HepG2 (cell line): ENCODE results near the gene ARL9. TPM values are rescaled to one million over a fixed set of nuclear protein-coding genes. Genes with fewer than 3 reads are reported as not detected.
A peak's percentile ranks its signal among the peaks of the same experiment; 100 is the strongest.

Experiments
- FOSL2 ChIP-seq: sonication (generic); formaldehyde crosslinking; IDR thresholded peaks from 2 replicates; pipeline ENCODE4 v1.4.0; 2020; ENCODE audit warnings: missing genetic modification reagents
- GZF1 ChIP-seq: sonication (generic); formaldehyde crosslinking; IDR thresholded peaks from 2 replicates; pipeline ENCODE4 v1.5.1; 2020; ENCODE audit warnings: mild to moderate bottlenecking, missing genetic modification reagents
- THAP11 ChIP-seq: IDR thresholded peaks from 2 replicates; pipeline ENCODE4 v1.6.1; 2016; ENCODE audit warnings: missing biosample characterization, missing genetic modification reagents
- U2AF2 ChIP-seq: fragments of 200-400 bp; formaldehyde crosslinking; IDR thresholded peaks from 2 replicates; pipeline ENCODE4 v1.6.1; 2017; ENCODE audit warnings: low read depth, mild to moderate bottlenecking, low read length
- ZNF3 ChIP-seq: IDR thresholded peaks from 2 replicates; pipeline ENCODE4 v1.7.0; 2017; ENCODE audit warnings: inconsistent platforms
- ZNF766 ChIP-seq: sonication (generic); formaldehyde crosslinking; IDR thresholded peaks from 2 replicates; pipeline ENCODE4 v1.5.0; 2020; ENCODE audit warnings: missing genetic modification reagents, borderline replicate concordance
- polyA plus RNA-seq, 8 experiments: library from polyadenylated mRNA; depleted of rRNA in 3 of 8; stranded (reverse) in 7 of 8; unstranded in 1 of 8; fragments of >200 nt; fragmentation: Illumina TruSeq in 4 of 8; extraction: Trizol in 4 of 8; gene quantifications; 2 replicates each; pipeline versions ENCODE4 v1.2.1 to v1.2.3, GENCODE V29; 2011 to 2016; ENCODE audit warnings: low read depth in 4 of 8, missing spikeins in 1 of 8, mixed read lengths in 1 of 8; ENCODE audit not compliant: insufficient read depth in 1 of 8
- total RNA-seq, 5 experiments: library from RNA; depleted of rRNA; stranded (reverse); fragments of >200 nt; fragmentation: Illumina TruSeq; extraction: Trizol; gene quantifications; 2 replicates each; pipeline ENCODE4 v1.2.3, GENCODE V29; 2016; ENCODE audit warnings: low read depth in 1 of 5
- TF ChIP-seq, protein P1 (sequence below): IDR thresholded peaks from 2 replicates; pipeline ENCODE4 v1.6.1; 2016; ENCODE audit warnings: low read depth, missing genetic modification reagents, missing compliant biosample characterization
- TF ChIP-seq, protein P2 (sequence below): conservative IDR thresholded peaks from 2 replicates; pipeline ENCODE4 v1.6.1; 2018; ENCODE audit warnings: missing genetic modification reagents
- TF ChIP-seq, protein P3 (sequence below): sonication (generic); formaldehyde crosslinking; IDR thresholded peaks from 2 replicates; pipeline ENCODE4 v1.4.0; 2020; ENCODE audit warnings: mild to moderate bottlenecking, missing genetic modification reagents
- TF ChIP-seq, protein P4 (sequence below): sonication (generic); formaldehyde crosslinking; IDR thresholded peaks from 2 replicates; pipeline ENCODE4 v1.4.0; 2020; ENCODE audit warnings: missing genetic modification reagents
- TF ChIP-seq, protein P5 (sequence below): IDR thresholded peaks from 2 replicates; pipeline ENCODE4 v1.6.1; 2016; ENCODE audit warnings: missing genetic modification reagents, missing compliant biosample characterization
- TF ChIP-seq, protein P6 (sequence below): sonication (generic); formaldehyde crosslinking; IDR thresholded peaks from 2 replicates; pipeline ENCODE4 v1.4.0; 2020; ENCODE audit warnings: missing genetic modification reagents, borderline replicate concordance

Gene ARL9
- total and polyA plus RNA-seq, 2 of the 13 experiments (the other 11 are each of a cell fraction or from before 2014, with no cell fraction given) = not detected

DNA sequence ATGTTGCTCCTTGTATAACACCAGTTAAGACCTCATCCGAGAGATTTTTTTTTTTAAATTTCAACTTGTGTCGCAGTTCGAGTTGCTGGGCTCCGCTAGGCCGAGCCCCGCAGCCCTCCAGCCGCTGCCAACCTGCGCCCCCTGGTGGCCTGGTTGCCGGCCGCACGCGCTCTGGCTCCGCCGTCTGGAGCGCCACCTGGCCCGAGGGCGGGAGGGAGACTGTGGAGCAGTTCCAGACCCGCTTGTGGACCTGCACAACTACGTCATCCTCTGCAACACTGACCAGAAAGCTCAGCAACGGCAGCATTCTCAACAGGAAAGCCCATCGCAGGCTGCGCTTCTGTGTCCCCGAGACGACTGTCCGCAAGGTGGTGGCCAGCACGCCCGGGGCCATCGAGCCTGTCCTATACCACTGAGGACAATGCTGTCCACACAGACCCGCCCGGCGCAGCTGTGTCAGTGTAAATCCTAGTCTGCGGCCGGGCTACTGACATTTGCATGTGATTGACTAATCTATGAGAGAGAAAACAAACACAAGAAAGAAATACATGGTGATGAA is 39.1 kb downstream of the ARL9 start (continued):
- TF ChIP-seq, protein P1, sequence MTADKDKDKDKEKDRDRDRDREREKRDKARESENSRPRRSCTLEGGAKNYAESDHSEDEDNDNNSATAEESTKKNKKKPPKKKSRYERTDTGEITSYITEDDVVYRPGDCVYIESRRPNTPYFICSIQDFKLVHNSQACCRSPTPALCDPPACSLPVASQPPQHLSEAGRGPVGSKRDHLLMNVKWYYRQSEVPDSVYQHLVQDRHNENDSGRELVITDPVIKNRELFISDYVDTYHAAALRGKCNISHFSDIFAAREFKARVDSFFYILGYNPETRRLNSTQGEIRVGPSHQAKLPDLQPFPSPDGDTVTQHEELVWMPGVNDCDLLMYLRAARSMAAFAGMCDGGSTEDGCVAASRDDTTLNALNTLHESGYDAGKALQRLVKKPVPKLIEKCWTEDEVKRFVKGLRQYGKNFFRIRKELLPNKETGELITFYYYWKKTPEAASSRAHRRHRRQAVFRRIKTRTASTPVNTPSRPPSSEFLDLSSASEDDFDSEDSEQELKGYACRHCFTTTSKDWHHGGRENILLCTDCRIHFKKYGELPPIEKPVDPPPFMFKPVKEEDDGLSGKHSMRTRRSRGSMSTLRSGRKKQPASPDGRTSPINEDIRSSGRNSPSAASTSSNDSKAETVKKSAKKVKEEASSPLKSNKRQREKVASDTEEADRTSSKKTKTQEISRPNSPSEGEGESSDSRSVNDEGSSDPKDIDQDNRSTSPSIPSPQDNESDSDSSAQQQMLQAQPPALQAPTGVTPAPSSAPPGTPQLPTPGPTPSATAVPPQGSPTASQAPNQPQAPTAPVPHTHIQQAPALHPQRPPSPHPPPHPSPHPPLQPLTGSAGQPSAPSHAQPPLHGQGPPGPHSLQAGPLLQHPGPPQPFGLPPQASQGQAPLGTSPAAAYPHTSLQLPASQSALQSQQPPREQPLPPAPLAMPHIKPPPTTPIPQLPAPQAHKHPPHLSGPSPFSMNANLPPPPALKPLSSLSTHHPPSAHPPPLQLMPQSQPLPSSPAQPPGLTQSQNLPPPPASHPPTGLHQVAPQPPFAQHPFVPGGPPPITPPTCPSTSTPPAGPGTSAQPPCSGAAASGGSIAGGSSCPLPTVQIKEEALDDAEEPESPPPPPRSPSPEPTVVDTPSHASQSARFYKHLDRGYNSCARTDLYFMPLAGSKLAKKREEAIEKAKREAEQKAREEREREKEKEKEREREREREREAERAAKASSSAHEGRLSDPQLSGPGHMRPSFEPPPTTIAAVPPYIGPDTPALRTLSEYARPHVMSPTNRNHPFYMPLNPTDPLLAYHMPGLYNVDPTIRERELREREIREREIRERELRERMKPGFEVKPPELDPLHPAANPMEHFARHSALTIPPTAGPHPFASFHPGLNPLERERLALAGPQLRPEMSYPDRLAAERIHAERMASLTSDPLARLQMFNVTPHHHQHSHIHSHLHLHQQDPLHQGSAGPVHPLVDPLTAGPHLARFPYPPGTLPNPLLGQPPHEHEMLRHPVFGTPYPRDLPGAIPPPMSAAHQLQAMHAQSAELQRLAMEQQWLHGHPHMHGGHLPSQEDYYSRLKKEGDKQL (CRISPR knock-in tag) = 0 out of 2 replicates have a peak, but pooled peaks have one; percentile 37
- TF ChIP-seq U2AF2 = no peak
- no peak for TF ChIP-seq ZNF3 (CRISPR knock-in tag)
- TF ChIP-seq, protein P2, sequence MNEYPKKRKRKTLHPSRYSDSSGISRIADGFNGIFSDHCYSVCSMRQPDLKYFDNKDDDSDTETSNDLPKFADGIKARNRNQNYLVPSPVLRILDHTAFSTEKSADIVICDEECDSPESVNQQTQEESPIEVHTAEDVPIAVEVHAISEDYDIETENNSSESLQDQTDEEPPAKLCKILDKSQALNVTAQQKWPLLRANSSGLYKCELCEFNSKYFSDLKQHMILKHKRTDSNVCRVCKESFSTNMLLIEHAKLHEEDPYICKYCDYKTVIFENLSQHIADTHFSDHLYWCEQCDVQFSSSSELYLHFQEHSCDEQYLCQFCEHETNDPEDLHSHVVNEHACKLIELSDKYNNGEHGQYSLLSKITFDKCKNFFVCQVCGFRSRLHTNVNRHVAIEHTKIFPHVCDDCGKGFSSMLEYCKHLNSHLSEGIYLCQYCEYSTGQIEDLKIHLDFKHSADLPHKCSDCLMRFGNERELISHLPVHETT (CRISPR knock-in tag) = peak; percentile 35; the same call in 1 of the 2 replicates
- TF ChIP-seq, protein P3, sequence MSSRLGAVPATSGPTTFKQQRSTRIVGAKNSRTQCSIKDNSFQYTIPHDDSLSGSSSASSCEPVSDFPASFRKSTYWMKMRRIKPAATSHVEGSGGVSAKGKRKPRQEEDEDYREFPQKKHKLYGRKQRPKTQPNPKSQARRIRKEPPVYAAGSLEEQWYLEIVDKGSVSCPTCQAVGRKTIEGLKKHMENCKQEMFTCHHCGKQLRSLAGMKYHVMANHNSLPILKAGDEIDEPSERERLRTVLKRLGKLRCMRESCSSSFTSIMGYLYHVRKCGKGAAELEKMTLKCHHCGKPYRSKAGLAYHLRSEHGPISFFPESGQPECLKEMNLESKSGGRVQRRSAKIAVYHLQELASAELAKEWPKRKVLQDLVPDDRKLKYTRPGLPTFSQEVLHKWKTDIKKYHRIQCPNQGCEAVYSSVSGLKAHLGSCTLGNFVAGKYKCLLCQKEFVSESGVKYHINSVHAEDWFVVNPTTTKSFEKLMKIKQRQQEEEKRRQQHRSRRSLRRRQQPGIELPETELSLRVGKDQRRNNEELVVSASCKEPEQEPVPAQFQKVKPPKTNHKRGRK (CRISPR knock-in tag) = peak; percentile 68; the same call in 1 of the 2 replicates
- TF ChIP-seq, protein P4, sequence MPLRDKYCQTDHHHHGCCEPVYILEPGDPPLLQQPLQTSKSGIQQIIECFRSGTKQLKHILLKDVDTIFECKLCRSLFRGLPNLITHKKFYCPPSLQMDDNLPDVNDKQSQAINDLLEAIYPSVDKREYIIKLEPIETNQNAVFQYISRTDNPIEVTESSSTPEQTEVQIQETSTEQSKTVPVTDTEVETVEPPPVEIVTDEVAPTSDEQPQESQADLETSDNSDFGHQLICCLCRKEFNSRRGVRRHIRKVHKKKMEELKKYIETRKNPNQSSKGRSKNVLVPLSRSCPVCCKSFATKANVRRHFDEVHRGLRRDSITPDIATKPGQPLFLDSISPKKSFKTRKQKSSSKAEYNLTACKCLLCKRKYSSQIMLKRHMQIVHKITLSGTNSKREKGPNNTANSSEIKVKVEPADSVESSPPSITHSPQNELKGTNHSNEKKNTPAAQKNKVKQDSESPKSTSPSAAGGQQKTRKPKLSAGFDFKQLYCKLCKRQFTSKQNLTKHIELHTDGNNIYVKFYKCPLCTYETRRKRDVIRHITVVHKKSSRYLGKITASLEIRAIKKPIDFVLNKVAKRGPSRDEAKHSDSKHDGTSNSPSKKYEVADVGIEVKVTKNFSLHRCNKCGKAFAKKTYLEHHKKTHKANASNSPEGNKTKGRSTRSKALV = peak; percentile 93
- TF ChIP-seq, protein P5, sequence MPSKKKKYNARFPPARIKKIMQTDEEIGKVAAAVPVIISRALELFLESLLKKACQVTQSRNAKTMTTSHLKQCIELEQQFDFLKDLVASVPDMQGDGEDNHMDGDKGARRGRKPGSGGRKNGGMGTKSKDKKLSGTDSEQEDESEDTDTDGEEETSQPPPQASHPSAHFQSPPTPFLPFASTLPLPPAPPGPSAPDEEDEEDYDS (CRISPR knock-in tag) = peak; percentile 53; the same call in 1 of the 2 replicates
- peak; percentile 81; the same call in 1 of the 2 replicates for TF ChIP-seq GZF1 (CRISPR knock-in tag)
- peak; percentile 53 for TF ChIP-seq FOSL2 (CRISPR knock-in tag)
- TF ChIP-seq, protein P6, sequence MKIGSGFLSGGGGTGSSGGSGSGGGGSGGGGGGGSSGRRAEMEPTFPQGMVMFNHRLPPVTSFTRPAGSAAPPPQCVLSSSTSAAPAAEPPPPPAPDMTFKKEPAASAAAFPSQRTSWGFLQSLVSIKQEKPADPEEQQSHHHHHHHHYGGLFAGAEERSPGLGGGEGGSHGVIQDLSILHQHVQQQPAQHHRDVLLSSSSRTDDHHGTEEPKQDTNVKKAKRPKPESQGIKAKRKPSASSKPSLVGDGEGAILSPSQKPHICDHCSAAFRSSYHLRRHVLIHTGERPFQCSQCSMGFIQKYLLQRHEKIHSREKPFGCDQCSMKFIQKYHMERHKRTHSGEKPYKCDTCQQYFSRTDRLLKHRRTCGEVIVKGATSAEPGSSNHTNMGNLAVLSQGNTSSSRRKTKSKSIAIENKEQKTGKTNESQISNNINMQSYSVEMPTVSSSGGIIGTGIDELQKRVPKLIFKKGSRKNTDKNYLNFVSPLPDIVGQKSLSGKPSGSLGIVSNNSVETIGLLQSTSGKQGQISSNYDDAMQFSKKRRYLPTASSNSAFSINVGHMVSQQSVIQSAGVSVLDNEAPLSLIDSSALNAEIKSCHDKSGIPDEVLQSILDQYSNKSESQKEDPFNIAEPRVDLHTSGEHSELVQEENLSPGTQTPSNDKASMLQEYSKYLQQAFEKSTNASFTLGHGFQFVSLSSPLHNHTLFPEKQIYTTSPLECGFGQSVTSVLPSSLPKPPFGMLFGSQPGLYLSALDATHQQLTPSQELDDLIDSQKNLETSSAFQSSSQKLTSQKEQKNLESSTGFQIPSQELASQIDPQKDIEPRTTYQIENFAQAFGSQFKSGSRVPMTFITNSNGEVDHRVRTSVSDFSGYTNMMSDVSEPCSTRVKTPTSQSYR = peak; percentile 26; the same call in 1 of the 2 replicates
- no peak for TF ChIP-seq ZNF766 (CRISPR knock-in tag)
- TF ChIP-seq THAP11 = peak; percentile 78
